HEK293 (cell line): ENCODE measurements around the gene TLR8.

ENCODE experiments used
- CTCF ChIA-PET: fragments of 350-600 bp; formaldehyde crosslinking; extraction: SDS; loops from one replicate; lab custom pipeline; 2021; ENCODE audit warnings: antibody characterized with exemption; lab: Yijun Ruan, JAX
- POLR2A ChIA-PET: fragments of 300-600 bp; formaldehyde crosslinking; extraction: SDS; loops from one replicate; lab custom pipeline; 2020; ENCODE audit warnings: antibody characterized with exemption, inconsistent platforms; lab: Yijun Ruan, JAX
- H3K27ac ChIP-seq: fragments of 200-500 bp; sonication (Bioruptor generic); 2 replicates; pipeline ENCODE4 v1.5.1; 2014; ENCODE audit warnings: low read depth, low read length, control low read depth, inconsistent platforms; ENCODE audit errors: extremely low read depth
- H3K36me3 ChIP-seq, 2 experiments: fragments of 200-500 bp in 1 of 2; sonication (Bioruptor generic) in 1 of 2; 1 replicate in 1 of 2; 2 replicates in 1 of 2; pipeline ENCODE4 v1.5.1; 2014 to 2017; ENCODE audit warnings: inconsistent platforms in 2 of 2, low read length in 2 of 2; ENCODE audit not compliant: control insufficient read depth in 2 of 2, insufficient read depth in 1 of 2
- H3K4me1 ChIP-seq: fragments of 200-500 bp; sonication (Bioruptor generic); 2 replicates; pipeline ENCODE4 v1.5.1; 2014; ENCODE audit warnings: mild to moderate bottlenecking, low read length, inconsistent platforms; ENCODE audit not compliant: control insufficient read depth, insufficient read depth
- H3K4me3 ChIP-seq: 2 replicates; pipeline ENCODE4 v1.5.1; 2011; ENCODE audit warnings: low read depth, mild to moderate bottlenecking, control low read depth, low read length, moderate library complexity
- H3K9me3 ChIP-seq: fragments of 200-500 bp; sonication (Bioruptor generic); 2 replicates; pipeline ENCODE4 v1.5.1; 2014; ENCODE audit warnings: low read depth, low read length, inconsistent platforms; ENCODE audit not compliant: control insufficient read depth, insufficient read depth
- PRDM1 ChIP-seq: fragments of 450-650 bp; formaldehyde crosslinking; IDR thresholded peaks from 2 replicates; pipeline ENCODE4; 2016; ENCODE audit warnings: missing biosample characterization, missing genetic modification characterization
- SALL2 ChIP-seq: fragments of 450-650 bp; formaldehyde crosslinking; IDR thresholded peaks from 2 replicates; pipeline ENCODE4 v1.5.0; 2017; ENCODE audit warnings: missing biosample characterization, mild to moderate bottlenecking, missing genetic modification characterization, borderline replicate concordance
- SCRT2 ChIP-seq: fragments of 450-650 bp; formaldehyde crosslinking; IDR thresholded peaks from 2 replicates; pipeline ENCODE4 v1.5.1; 2016; ENCODE audit warnings: missing biosample characterization, missing genetic modification characterization
- SP7 ChIP-seq: fragments of 450-650 bp; formaldehyde crosslinking; IDR thresholded peaks from 2 replicates; pipeline ENCODE4 v1.5.1; 2016; ENCODE audit warnings: missing biosample characterization, missing genetic modification characterization
- TRIM28 ChIP-seq: IDR thresholded peaks from 2 replicates; pipeline ENCODE4 v1.6.1; 2011; ENCODE audit warnings: low read length, control low read depth, borderline replicate concordance
- WT1 ChIP-seq: fragments of 450-650 bp; formaldehyde crosslinking; IDR thresholded peaks from 2 replicates; pipeline ENCODE4 v1.5.1; 2016; ENCODE audit warnings: missing biosample characterization, missing genetic modification characterization
- ZBTB20 ChIP-seq: fragments of 450-650 bp; formaldehyde crosslinking; IDR thresholded peaks from 2 replicates; pipeline ENCODE4 v1.5.1; 2016; ENCODE audit warnings: missing biosample characterization, missing genetic modification characterization
- ZNF121 ChIP-seq: fragments of 450-650 bp; formaldehyde crosslinking; IDR thresholded peaks from 2 replicates; pipeline ENCODE4 v1.5.1; 2016; ENCODE audit warnings: missing biosample characterization, missing genetic modification characterization
- ZNF223 ChIP-seq: fragments of 450-650 bp; formaldehyde crosslinking; IDR thresholded peaks from 2 replicates; pipeline ENCODE4 v1.5.1; 2016; ENCODE audit warnings: missing biosample characterization, missing genetic modification characterization
- ZNF248 ChIP-seq: fragments of 450-650 bp; formaldehyde crosslinking; IDR thresholded peaks from 2 replicates; pipeline ENCODE4 v1.5.1; 2017; ENCODE audit warnings: missing biosample characterization, missing genetic modification characterization
- ZNF521 ChIP-seq: fragments of 450-650 bp; formaldehyde crosslinking; IDR thresholded peaks from 2 replicates; pipeline ENCODE4 v1.5.1; 2017; ENCODE audit warnings: missing biosample characterization, mild to moderate bottlenecking, missing genetic modification characterization
- ZNF549 ChIP-seq: fragments of 450-650 bp; IDR thresholded peaks from 2 replicates; pipeline ENCODE4 v1.5.1; 2018; ENCODE audit warnings: missing biosample characterization, missing genetic modification characterization, mild to moderate bottlenecking, inconsistent platforms, moderate library complexity
- ZNF626 ChIP-seq: fragments of 450-650 bp; sonication (Bioruptor Pico); formaldehyde crosslinking; IDR thresholded peaks from 2 replicates; pipeline ENCODE4 v1.5.1; 2018; ENCODE audit warnings: missing biosample characterization, missing genetic modification characterization, inconsistent platforms
- ZNF629 ChIP-seq: fragments of 450-650 bp; formaldehyde crosslinking; IDR thresholded peaks from 2 replicates; pipeline ENCODE4 v1.5.1; 2017; ENCODE audit warnings: missing biosample characterization, missing genetic modification characterization
- TF ChIP-seq, protein P1 (sequence below): fragments of 450-650 bp; formaldehyde crosslinking; IDR thresholded peaks from 2 replicates; pipeline ENCODE4 v1.5.1; 2016; ENCODE audit warnings: missing biosample characterization, missing genetic modification characterization, low read depth
- TF ChIP-seq, protein P2 (sequence below): fragments of 450-650 bp; formaldehyde crosslinking; IDR thresholded peaks from 2 replicates; pipeline ENCODE4 v1.5.1; 2017; ENCODE audit warnings: missing biosample characterization, mild to moderate bottlenecking, missing genetic modification characterization, moderate library complexity
- TF ChIP-seq, protein P3 (sequence below): fragments of 450-650 bp; formaldehyde crosslinking; IDR thresholded peaks from 2 replicates; pipeline ENCODE4 v1.5.1; 2016; ENCODE audit warnings: missing biosample characterization, missing genetic modification characterization
- TF ChIP-seq, protein P4 (sequence below): fragments of 450-650 bp; formaldehyde crosslinking; IDR thresholded peaks from 2 replicates; pipeline ENCODE4 v1.5.1; 2016; ENCODE audit warnings: missing biosample characterization, missing genetic modification characterization
- TF ChIP-seq, protein P5 (sequence below): fragments of 450-650 bp; formaldehyde crosslinking; IDR thresholded peaks from 2 replicates; pipeline ENCODE4 v1.5.1; 2016; ENCODE audit warnings: missing biosample characterization, missing genetic modification characterization
- TF ChIP-seq, protein P6 (sequence below): fragments of 450-650 bp; formaldehyde crosslinking; IDR thresholded peaks from 2 replicates; pipeline ENCODE4 v1.5.1; 2016; ENCODE audit warnings: missing biosample characterization, missing genetic modification characterization
- TF ChIP-seq, protein P7 (sequence below): IDR thresholded peaks from 2 replicates; pipeline ENCODE4 v1.6.1; 2011; ENCODE audit warnings: mild to moderate bottlenecking, low read depth, low read length, borderline replicate concordance

The TLR8 gene

DNA sequence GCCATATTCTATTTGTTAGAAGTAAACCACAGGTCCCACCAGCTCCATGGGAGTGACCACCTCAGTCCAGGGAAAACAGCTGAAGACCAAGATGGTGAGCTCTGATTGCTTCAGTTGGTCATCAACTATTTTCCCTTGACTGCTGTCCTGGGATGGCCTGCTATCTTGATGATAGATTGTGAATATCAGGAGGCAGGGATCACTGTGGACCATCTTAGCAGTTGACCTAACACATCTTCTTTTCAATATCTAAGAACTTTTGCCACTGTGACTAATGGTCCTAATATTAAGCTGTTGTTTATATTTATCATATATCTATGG, 16.1 kb downstream of the TLR8 start (continued):
- TF ChIP-seq, protein P1, sequence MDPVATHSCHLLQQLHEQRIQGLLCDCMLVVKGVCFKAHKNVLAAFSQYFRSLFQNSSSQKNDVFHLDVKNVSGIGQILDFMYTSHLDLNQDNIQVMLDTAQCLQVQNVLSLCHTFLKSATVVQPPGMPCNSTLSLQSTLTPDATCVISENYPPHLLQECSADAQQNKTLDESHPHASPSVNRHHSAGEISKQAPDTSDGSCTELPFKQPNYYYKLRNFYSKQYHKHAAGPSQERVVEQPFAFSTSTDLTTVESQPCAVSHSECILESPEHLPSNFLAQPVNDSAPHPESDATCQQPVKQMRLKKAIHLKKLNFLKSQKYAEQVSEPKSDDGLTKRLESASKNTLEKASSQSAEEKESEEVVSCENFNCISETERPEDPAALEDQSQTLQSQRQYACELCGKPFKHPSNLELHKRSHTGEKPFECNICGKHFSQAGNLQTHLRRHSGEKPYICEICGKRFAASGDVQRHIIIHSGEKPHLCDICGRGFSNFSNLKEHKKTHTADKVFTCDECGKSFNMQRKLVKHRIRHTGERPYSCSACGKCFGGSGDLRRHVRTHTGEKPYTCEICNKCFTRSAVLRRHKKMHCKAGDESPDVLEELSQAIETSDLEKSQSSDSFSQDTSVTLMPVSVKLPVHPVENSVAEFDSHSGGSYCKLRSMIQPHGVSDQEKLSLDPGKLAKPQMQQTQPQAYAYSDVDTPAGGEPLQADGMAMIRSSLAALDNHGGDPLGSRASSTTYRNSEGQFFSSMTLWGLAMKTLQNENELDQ (tag by site-specific recombination), result no peak
- no peak for TF ChIP-seq TRIM28
- TF ChIP-seq PRDM1, result no peak
- TF ChIP-seq ZBTB20 (tag by site-specific recombination), result no peak
- TF ChIP-seq, protein P2, sequence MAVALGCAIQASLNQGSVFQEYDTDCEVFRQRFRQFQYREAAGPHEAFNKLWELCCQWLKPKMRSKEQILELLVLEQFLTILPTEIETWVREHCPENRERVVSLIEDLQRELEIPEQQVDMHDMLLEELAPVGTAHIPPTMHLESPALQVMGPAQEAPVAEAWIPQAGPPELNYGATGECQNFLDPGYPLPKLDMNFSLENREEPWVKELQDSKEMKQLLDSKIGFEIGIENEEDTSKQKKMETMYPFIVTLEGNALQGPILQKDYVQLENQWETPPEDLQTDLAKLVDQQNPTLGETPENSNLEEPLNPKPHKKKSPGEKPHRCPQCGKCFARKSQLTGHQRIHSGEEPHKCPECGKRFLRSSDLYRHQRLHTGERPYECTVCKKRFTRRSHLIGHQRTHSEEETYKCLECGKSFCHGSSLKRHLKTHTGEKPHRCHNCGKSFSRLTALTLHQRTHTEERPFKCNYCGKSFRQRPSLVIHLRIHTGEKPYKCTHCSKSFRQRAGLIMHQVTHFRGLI, result no peak
- no peak for TF ChIP-seq SALL2
- TF ChIP-seq, protein P3, sequence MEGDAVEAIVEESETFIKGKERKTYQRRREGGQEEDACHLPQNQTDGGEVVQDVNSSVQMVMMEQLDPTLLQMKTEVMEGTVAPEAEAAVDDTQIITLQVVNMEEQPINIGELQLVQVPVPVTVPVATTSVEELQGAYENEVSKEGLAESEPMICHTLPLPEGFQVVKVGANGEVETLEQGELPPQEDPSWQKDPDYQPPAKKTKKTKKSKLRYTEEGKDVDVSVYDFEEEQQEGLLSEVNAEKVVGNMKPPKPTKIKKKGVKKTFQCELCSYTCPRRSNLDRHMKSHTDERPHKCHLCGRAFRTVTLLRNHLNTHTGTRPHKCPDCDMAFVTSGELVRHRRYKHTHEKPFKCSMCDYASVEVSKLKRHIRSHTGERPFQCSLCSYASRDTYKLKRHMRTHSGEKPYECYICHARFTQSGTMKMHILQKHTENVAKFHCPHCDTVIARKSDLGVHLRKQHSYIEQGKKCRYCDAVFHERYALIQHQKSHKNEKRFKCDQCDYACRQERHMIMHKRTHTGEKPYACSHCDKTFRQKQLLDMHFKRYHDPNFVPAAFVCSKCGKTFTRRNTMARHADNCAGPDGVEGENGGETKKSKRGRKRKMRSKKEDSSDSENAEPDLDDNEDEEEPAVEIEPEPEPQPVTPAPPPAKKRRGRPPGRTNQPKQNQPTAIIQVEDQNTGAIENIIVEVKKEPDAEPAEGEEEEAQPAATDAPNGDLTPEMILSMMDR (tag by site-specific recombination), result no peak
- TF ChIP-seq, all 188 proteins: peak for 0

DNA sequence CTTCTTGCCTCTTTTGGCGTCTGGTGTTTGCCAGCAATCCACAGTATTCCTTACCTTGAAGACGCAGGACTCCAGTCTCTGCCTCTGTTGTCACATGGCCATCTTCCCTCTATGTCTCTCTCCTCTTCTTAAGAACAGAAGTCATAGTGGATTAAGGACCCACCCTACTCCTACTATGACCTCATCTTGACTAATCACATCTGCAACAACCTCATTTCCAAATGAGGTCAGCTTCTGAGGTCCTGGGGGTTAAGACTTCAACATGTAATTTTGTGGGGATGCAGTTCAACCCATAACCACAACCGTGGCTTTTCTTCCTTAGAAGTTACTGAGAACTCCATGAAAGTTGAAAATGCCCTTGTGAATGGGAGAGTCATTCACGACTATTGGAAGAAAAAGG, 23.3 kb downstream of the TLR8 start:
- POLR2A ChIA-PET, result no interaction called here
- no peaks in the 10 kb centered on the region for H3K36me3 ChIP-seq
- TF ChIP-seq WT1 (no peak), ZNF521 (tag by site-specific recombination) (no peak), SP7 (tag by site-specific recombination) (0 out of 2 replicates have a peak, but pooled peaks have one; percentile 15), ZNF626 (tag by site-specific recombination) (no peak), ZNF629 (tag by site-specific recombination) (peak; percentile 13; the same call in 1 of the 2 replicates)
- TF ChIP-seq, all 188 proteins: peak for 2
- Histone ChIP-seq H3K27ac (no peak overlapping the region), H3K9me3 (no peaks in the 10 kb centered on the region; the same call in 1 of the 2 replicates), H3K4me1 (no peaks in the 10 kb centered on the region), H3K4me3 (no peak overlapping the region)
- CTCF ChIA-PET, result interaction anchor here (0.7 kb wide), 1 partner anchor 158 kb away, joined by 3 read pairs; no protein-coding TSS in a partner anchor

DNA sequence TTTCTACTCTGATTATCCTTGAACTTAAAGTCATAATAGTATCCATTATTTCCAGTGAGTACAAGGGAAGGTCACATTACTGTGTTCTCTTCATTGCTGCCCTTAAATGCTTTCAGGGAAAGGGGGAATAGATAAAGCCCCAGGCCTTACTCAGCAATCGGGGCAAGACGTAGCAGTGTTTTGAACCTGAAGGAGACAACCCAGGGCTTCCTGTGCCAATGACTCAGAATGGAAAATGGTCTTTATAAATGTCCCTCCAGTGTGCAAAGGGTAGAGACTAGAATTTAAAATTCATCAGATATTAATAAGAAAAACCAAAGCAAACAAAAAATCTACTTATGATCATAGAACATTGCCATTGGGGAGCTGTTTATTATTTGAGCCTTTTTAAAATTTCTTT, 23.7 kb downstream of the TLR8 start:
- ChIA-PET CTCF (interaction anchor here (0.7 to 1.2 kb wide), 3 partner anchors 16 to 158 kb away, joined by 3 read pairs; no protein-coding TSS in a partner anchor), POLR2A (no interaction called here)
- no peak for TF ChIP-seq ZNF248
- TF ChIP-seq, protein P4, sequence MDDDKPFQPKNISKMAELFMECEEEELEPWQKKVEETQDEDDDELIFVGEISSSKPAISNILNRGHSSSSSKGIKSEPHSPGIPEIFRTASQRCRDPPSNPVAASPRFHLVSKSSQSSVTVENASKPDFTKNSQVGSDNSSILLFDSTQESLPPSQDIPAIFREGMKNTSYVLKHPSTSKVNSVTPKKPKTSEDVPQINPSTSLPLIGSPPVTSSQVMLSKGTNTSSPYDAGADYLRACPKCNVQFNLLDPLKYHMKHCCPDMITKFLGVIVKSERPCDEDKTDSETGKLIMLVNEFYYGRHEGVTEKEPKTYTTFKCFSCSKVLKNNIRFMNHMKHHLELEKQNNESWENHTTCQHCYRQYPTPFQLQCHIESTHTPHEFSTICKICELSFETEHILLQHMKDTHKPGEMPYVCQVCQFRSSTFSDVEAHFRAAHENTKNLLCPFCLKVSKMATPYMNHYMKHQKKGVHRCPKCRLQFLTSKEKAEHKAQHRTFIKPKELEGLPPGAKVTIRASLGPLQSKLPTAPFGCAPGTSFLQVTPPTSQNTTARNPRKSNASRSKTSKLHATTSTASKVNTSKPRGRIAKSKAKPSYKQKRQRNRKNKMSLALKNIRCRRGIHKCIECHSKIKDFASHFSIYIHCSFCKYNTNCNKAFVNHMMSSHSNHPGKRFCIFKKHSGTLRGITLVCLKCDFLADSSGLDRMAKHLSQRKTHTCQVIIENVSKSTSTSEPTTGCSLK (tag by site-specific recombination), result no peak
- TF ChIP-seq SCRT2, result no peak
- TF ChIP-seq, protein P5, sequence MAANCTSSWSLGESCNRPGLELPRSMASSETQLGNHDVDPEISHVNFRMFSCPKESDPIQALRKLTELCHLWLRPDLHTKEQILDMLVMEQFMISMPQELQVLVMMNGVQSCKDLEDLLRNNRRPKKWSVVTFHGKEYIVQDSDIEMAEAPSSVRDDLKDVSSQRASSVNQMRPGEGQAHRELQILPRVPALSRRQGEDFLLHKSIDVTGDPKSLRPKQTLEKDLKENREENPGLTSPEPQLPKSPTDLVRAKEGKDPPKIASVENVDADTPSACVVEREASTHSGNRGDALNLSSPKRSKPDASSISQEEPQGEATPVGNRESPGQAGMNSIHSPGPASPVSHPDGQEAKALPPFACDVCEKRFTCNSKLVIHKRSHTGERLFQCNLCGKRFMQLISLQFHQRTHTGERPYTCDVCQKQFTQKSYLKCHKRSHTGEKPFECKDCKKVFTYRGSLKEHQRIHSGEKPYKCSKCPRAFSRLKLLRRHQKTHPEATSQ (tag by site-specific recombination), result no peak
- TF ChIP-seq ZNF549 (tag by site-specific recombination), result no peak
- TF ChIP-seq ZNF121 (tag by site-specific recombination), result no peak
- TF ChIP-seq, protein P6, sequence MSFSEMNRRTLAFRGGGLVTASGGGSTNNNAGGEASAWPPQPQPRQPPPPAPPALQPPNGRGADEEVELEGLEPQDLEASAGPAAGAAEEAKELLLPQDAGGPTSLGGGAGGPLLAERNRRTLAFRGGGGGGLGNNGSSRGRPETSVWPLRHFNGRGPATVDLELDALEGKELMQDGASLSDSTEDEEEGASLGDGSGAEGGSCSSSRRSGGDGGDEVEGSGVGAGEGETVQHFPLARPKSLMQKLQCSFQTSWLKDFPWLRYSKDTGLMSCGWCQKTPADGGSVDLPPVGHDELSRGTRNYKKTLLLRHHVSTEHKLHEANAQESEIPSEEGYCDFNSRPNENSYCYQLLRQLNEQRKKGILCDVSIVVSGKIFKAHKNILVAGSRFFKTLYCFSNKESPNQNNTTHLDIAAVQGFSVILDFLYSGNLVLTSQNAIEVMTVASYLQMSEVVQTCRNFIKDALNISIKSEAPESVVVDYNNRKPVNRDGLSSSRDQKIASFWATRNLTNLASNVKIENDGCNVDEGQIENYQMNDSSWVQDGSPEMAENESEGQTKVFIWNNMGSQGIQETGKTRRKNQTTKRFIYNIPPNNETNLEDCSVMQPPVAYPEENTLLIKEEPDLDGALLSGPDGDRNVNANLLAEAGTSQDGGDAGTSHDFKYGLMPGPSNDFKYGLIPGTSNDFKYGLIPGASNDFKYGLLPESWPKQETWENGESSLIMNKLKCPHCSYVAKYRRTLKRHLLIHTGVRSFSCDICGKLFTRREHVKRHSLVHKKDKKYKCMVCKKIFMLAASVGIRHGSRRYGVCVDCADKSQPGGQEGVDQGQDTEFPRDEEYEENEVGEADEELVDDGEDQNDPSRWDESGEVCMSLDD (tag by site-specific recombination), result no peak
- no peak for TF ChIP-seq ZNF223
- TF ChIP-seq, protein P7, sequence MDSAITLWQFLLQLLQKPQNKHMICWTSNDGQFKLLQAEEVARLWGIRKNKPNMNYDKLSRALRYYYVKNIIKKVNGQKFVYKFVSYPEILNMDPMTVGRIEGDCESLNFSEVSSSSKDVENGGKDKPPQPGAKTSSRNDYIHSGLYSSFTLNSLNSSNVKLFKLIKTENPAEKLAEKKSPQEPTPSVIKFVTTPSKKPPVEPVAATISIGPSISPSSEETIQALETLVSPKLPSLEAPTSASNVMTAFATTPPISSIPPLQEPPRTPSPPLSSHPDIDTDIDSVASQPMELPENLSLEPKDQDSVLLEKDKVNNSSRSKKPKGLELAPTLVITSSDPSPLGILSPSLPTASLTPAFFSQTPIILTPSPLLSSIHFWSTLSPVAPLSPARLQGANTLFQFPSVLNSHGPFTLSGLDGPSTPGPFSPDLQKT, result no peak
- Histone ChIP-seq H3K4me1 (no peaks in the 10 kb centered on the region), H3K9me3 (no peaks in the 10 kb centered on the region; the same call in 1 of the 2 replicates), H3K27ac (no peak overlapping the region), H3K4me3 (no peak overlapping the region), H3K36me3 (no peaks in the 10 kb centered on the region)
